ENCODE data around the gene KCNK6. TPM values are rescaled to one million over a fixed set of nuclear protein-coding genes. Genes with fewer than 3 reads are reported as not detected.

Gene KCNK6
- total RNA-seq, 1 experiment from 2014 or later: 18.3 TPM

- TF ChIP-seq ATF6 (CRISPR knock-in tag; IDR thresholded peaks at IDR 0.05) (no peak), ZNF219 (CRISPR knock-in tag; IDR thresholded peaks at IDR 0.05; ENCODE audit: borderline replicate concordance) (0 out of 2 replicates have a peak, but pooled peaks have one; percentile 38), MYBL2 (CRISPR knock-in tag; IDR thresholded peaks at IDR 0.05) (peak; percentile 33; the same call in 1 of the 2 replicates), ZNF416 (CRISPR knock-in tag; IDR thresholded peaks at IDR 0.05) (0 out of 2 replicates have a peak, but pooled peaks have one; percentile 25), ZNF263 (CRISPR knock-in tag; IDR thresholded peaks at IDR 0.05; ENCODE audit: low read depth) (no peak), AR (CRISPR knock-in tag; IDR thresholded peaks at IDR 0.05) (no peak), ATF2 (CRISPR knock-in tag; IDR thresholded peaks at IDR 0.05; ENCODE audit: borderline replicate concordance, low read depth) (no peak), HMGXB4 (CRISPR knock-in tag; IDR thresholded peaks at IDR 0.05) (no peak), IRF1 (CRISPR knock-in tag; IDR thresholded peaks at IDR 0.05) (no peak), SP1 (CRISPR knock-in tag; conservative IDR thresholded peaks at IDR 0.05) (peak; percentile 90), CREM (CRISPR knock-in tag; IDR thresholded peaks at IDR 0.05) (no peak), MAX (CRISPR knock-in tag; IDR thresholded peaks at IDR 0.05) (peak; percentile 67; the same call in 1 of the 2 replicates), ATF1 (CRISPR knock-in tag; IDR thresholded peaks at IDR 0.05) (no peak)
Measured at GRCh38 chr19:38304866-38305429, 14.7 kb upstream of the KCNK6 start (continued).

GRCh38 chr19:38306236-38306635 is 13.4 kb upstream of the KCNK6 start:
- CTCF ChIA-PET: no interaction called here
- DNase-seq (ENCODE audit: low spot score): no peak
- Mint-ChIP-seq H3K4me1 (peaks cover 11% of the 10 kb centered on the region), H3K4me3 (no peak overlapping the region), H3K27ac (no peak overlapping the region), H3K36me3 (no peaks in the 10 kb centered on the region), H3K27me3 (ENCODE audit: low read depth) (peaks cover 4% of the 10 kb centered on the region), H3K9me3 (no peaks in the 10 kb centered on the region)
- POLR2A ChIA-PET: no interaction called here
- TF ChIP-seq E2F5 (CRISPR knock-in tag; IDR thresholded peaks at IDR 0.05) (no peak), ZNF121 (CRISPR knock-in tag; IDR thresholded peaks at IDR 0.05) (peak; percentile 76; the same call in 1 of the 2 replicates)
- ATAC-seq: no peak

Measured in WTC11 (cell line).